Endodermal cell (in vitro differentiated cells): Measurements from ENCODE around the gene SLC8B1. TPM values are rescaled to one million over a fixed set of nuclear protein-coding genes. Genes with fewer than 3 reads are reported as not detected.

Experiments used
- DNase-seq: peaks from one replicate; pipeline ENCODE4 v3.0.0-alpha.2; 2017
- H3K27ac ChIP-seq: 2 replicates; pipeline ENCODE4 v1.5.1; 2013; ENCODE audit warnings: mild to moderate bottlenecking, low read depth, low read length, moderate library complexity
- H3K27me3 ChIP-seq: 2 replicates; pipeline ENCODE4 v1.6.1; 2013; ENCODE audit warnings: mild to moderate bottlenecking, low read length, moderate library complexity; ENCODE audit not compliant: insufficient read depth, control insufficient read depth, poor library complexity, severe bottlenecking
- H3K36me3 ChIP-seq: 2 replicates; pipeline ENCODE4 v1.7.0; 2013; ENCODE audit warnings: mild to moderate bottlenecking, low read length, moderate library complexity; ENCODE audit not compliant: control insufficient read depth, insufficient read depth
- H3K4me1 ChIP-seq: one replicate; pipeline ENCODE4 v1.7.0; 2013; ENCODE audit warnings: low read length; ENCODE audit not compliant: control insufficient read depth, insufficient read depth
- H3K4me3 ChIP-seq: 2 replicates; pipeline ENCODE4 v1.5.1; 2013; ENCODE audit warnings: mild to moderate bottlenecking, low read length, moderate library complexity
- H3K9ac ChIP-seq: 2 replicates; pipeline ENCODE4 v1.6.1; 2013; ENCODE audit warnings: mild to moderate bottlenecking, low read length, moderate library complexity; ENCODE audit not compliant: poor library complexity, severe bottlenecking; ENCODE audit errors: extremely low read depth
- H3K9me3 ChIP-seq: 2 replicates; pipeline ENCODE4 v1.6.1; 2013; ENCODE audit warnings: mild to moderate bottlenecking, low read length, moderate library complexity; ENCODE audit not compliant: control insufficient read depth
- H3K27ac Mint-ChIP-seq: 2 replicates; pipeline ENCODE4 v1.8.0; 2020; ENCODE audit warnings: mixed read lengths
- H3K27me3 Mint-ChIP-seq: 2 replicates; pipeline ENCODE4 v1.8.0; 2021; ENCODE audit warnings: mild to moderate bottlenecking, mixed read lengths; ENCODE audit not compliant: insufficient read depth
- H3K36me3 Mint-ChIP-seq: 2 replicates; pipeline ENCODE4 v1.8.0; 2020; ENCODE audit warnings: low read depth, mixed read lengths
- H3K4me1 Mint-ChIP-seq: 2 replicates; pipeline ENCODE4 v1.8.0; 2020; ENCODE audit warnings: mixed read lengths
- H3K4me3 Mint-ChIP-seq: 2 replicates; pipeline ENCODE4 v1.8.0; 2020; ENCODE audit warnings: mild to moderate bottlenecking, moderate library complexity, mixed read lengths
- H3K9me3 Mint-ChIP-seq: 2 replicates; pipeline ENCODE4 v1.8.0; 2020; ENCODE audit warnings: mild to moderate bottlenecking, mixed read lengths
- WGBS, 2 experiments: methylation state at CpG; one replicate each; pipeline versions ENCODE4 v1.1.5 to v1.1.7; 2013; ENCODE audit warnings: missing lambda C conversion rate in 2 of 2, mixed read lengths in 1 of 2; ENCODE audit not compliant: insufficient coverage in 1 of 2, insufficient read length in 1 of 2; 5-methylcytosine and 5-hydroxymethylcytosine counted together
- total RNA-seq, 2 donors: library from RNA; stranded (reverse); fragmentation: NEBNext Ultra II Directional in 1 of 2; extraction: Animal tissue kit (Norgen Biotek cat#: 25700) in 1 of 2; gene quantifications; 2 replicates in 1 of 2; 3 replicates in 1 of 2; pipeline ENCODE4 v1.2.1, GENCODE V29; 2021
- TF ChIP-seq, protein P1 (sequence below): fragments of 200-600 bp; sonication (generic); conservative IDR thresholded peaks from 2 replicates; pipeline ENCODE4 v1.5.0; 2021; ENCODE audit warnings: antibody characterized with exemption, mild to moderate bottlenecking

Gene SLC8B1
- total RNA-seq, 2 donors from 2014 or later = 6.9 to 9.1 TPM

DNA sequence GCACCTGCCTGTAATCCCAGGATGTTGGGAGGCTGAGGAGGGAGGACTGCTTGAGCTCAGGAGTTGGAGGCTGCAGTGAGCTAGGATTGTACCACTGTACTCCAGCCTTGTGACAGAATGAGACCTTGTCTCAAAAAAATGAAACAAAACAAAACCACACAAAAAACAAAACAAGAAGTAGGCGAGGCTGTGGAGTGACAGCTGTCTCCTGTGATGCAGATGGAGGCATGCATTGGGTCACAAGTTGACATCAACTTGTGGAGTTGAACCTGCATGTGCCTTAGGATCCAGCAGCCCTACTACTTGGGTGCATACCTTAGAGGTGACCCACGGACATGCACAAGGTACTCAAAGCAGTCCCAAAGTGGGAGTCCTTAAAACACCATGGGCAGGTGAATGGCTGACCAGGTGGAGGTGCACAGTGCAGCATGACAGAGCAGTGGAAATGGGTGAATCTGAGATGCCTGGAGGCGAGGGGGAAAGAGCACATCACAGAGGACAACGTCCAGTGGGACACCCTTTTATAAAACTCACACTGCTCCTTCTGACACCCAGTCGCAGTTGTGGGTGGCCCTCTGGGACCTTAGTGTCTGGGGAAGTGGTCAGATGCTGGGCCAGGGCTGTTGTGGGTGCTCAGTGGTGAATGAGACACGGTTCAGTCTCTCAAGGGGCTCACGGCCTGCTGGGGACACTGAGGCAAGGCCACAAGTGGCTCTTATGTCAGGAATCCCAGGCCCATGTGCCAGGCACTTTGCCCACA, 36.2 kb upstream of the SLC8B1 start:
- Histone ChIP-seq H3K27ac (no peak overlapping the region), H3K4me1 (no peaks in the 10 kb centered on the region), H3K27me3 (no peaks in the 10 kb centered on the region), H3K9ac (no peak overlapping the region), H3K4me3 (no peak overlapping the region), H3K9me3 (no peaks in the 10 kb centered on the region), H3K36me3 (peaks cover 9% of the 10 kb centered on the region)
- H3K27me3 Mint-ChIP-seq = no peaks in the 10 kb centered on the region
- 84 to 92% methylated on average over 4 to 7 of the region's 7 CpGs for WGBS, 2 experiments
- no peaks in the 10 kb centered on the region for H3K9me3 Mint-ChIP-seq
- DNase-seq = no peak
- H3K4me3 Mint-ChIP-seq = no peak overlapping the region
- TF ChIP-seq, protein P1, sequence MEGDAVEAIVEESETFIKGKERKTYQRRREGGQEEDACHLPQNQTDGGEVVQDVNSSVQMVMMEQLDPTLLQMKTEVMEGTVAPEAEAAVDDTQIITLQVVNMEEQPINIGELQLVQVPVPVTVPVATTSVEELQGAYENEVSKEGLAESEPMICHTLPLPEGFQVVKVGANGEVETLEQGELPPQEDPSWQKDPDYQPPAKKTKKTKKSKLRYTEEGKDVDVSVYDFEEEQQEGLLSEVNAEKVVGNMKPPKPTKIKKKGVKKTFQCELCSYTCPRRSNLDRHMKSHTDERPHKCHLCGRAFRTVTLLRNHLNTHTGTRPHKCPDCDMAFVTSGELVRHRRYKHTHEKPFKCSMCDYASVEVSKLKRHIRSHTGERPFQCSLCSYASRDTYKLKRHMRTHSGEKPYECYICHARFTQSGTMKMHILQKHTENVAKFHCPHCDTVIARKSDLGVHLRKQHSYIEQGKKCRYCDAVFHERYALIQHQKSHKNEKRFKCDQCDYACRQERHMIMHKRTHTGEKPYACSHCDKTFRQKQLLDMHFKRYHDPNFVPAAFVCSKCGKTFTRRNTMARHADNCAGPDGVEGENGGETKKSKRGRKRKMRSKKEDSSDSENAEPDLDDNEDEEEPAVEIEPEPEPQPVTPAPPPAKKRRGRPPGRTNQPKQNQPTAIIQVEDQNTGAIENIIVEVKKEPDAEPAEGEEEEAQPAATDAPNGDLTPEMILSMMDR = no peak
- H3K36me3 Mint-ChIP-seq = peaks cover 23% of the 10 kb centered on the region
- H3K27ac Mint-ChIP-seq = no peak overlapping the region
- no peaks in the 10 kb centered on the region for H3K4me1 Mint-ChIP-seq

DNA sequence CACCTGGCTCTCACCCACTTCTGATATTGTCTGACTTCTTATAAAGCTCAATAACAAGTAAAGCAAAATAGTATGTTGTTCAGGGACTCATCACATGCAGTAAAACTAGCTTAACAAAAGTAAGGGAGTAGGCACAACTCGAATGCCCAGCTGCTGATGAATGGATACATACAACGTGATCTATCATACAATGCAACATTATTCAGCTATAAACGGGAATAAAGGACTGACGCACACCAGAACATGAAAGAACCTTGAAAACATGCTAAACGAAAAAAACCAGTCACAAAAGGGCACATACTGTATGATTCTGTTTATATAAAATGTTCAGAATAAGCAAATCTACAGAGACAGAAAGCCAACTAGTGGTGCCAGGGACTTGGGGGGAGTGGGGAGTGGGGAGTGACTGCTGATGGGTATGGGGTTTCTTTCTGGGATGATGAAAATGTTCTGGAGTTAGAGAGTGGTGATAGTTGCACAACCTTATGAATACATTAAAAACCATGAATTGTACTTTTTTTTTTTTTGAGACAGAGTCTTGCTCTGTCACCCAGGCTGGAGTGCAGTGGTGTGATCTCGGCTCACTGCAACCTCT, 34.6 kb upstream of the SLC8B1 start:
- Mint-ChIP-seq H3K4me1 (no peaks in the 10 kb centered on the region), H3K27ac (no peak overlapping the region), H3K9me3 (no peaks in the 10 kb centered on the region), H3K4me3 (no peak overlapping the region), H3K27me3 (no peaks in the 10 kb centered on the region), H3K36me3 (peaks cover 15% of the 10 kb centered on the region)
- no peaks in the 10 kb centered on the region for H3K4me1 ChIP-seq
- WGBS, 2 experiments = 87 to 89% methylated on average over 5 to 6 of the region's 6 CpGs
- no peaks in the 10 kb centered on the region for H3K9me3 ChIP-seq
- no peaks in the 10 kb centered on the region for H3K27me3 ChIP-seq
- H3K4me3 ChIP-seq = no peak overlapping the region
- H3K36me3 ChIP-seq = peaks cover 3% of the 10 kb centered on the region
- TF ChIP-seq, protein P1 = no peak
- no peak overlapping the region for H3K27ac ChIP-seq
- no peak for DNase-seq
- H3K9ac ChIP-seq = no peak overlapping the region

DNA sequence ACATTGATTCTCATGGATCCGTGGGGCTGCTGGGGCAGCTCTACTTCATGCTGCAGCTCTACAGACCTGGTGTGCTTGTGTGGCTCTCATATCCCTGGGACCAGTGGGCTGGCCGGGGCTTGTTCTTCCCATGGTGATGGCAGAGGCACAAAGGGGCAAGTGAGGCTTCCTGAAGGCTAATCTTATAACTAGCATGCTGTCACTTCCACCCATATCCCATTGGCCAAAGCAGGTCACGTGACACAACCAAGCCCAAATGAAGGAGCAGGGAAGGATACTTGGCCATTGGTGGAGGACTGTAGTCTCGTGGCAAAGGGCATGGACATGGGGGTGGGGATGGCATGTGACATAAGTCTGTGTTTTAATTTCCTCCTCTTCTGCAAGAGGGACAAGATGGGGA, 33.4 kb upstream of the SLC8B1 start:
- no peaks in the 10 kb centered on the region for H3K4me1 ChIP-seq
- Mint-ChIP-seq H3K4me3 (no peak overlapping the region), H3K9me3 (no peaks in the 10 kb centered on the region), H3K27ac (no peak overlapping the region), H3K27me3 (no peaks in the 10 kb centered on the region), H3K36me3 (peaks cover 12% of the 10 kb centered on the region), H3K4me1 (no peaks in the 10 kb centered on the region)
- no peaks in the 10 kb centered on the region for H3K36me3 ChIP-seq
- TF ChIP-seq, protein P1 = no peak
- no peaks in the 10 kb centered on the region for H3K27me3 ChIP-seq
- H3K9me3 ChIP-seq = no peaks in the 10 kb centered on the region
- no peak overlapping the region for H3K9ac ChIP-seq
- H3K27ac ChIP-seq = no peak overlapping the region
- no peak overlapping the region for H3K4me3 ChIP-seq
- peak; percentile 68 for DNase-seq
- WGBS, 2 experiments = 92 to 93% methylated on average over 2 to 4 of the region's 4 CpGs
